Breast epithelium (tissue), 4 donors: ENCODE results near the gene SOX1. TPM values are rescaled to one million over a fixed set of nuclear protein-coding genes. Genes with fewer than 3 reads are reported as not detected.

ENCODE experiments used
- DNase-seq, 2 donors: peaks; one replicate each; pipeline ENCODE4 v3.0.0-alpha.2; 2019; ENCODE audit warnings: low spot score in 2 of 2
- H3K27ac ChIP-seq, 2 donors: fragments of 200-600 bp; sonication (generic) in 1 of 2; one replicate each; pipeline ENCODE4 v1.5.1; 2016 to 2019; ENCODE audit warnings: mild to moderate bottlenecking in 1 of 2
- H3K27me3 ChIP-seq, 2 donors: fragments of 200-600 bp; sonication (generic) in 1 of 2; one replicate each; pipeline versions ENCODE4 v1.5.1 to v1.6.0; 2017 to 2019; ENCODE audit warnings: control low read depth in 1 of 2, mild to moderate bottlenecking in 1 of 2
- H3K36me3 ChIP-seq: fragments of 200-600 bp; one replicate; pipeline ENCODE4 v1.5.1; 2019
- H3K4me1 ChIP-seq, 2 donors: fragments of 200-600 bp; sonication (generic); one replicate each; pipeline ENCODE4 v1.5.1; 2016 to 2019; ENCODE audit warnings: control low read depth in 1 of 2
- H3K4me3 ChIP-seq, 3 donors: fragments of 200-600 bp; sonication (generic); 1 replicate in 2 of 3; 2 replicates in 1 of 3; pipeline ENCODE4 v1.5.1; 2016 to 2019; ENCODE audit warnings: mild to moderate bottlenecking in 3 of 3, moderate library complexity in 2 of 3
- H3K9me3 ChIP-seq, 2 donors: fragments of 200-600 bp; sonication (generic) in 1 of 2; one replicate each; pipeline ENCODE4 v1.5.1; 2016 to 2019; ENCODE audit warnings: control low read depth in 1 of 2
- CTCF ChIP-seq, 3 donors: fragments of 450-650 bp; IDR thresholded peaks; one replicate each; pipeline ENCODE4 v1.5.1; 2016 to 2017; ENCODE audit warnings: antibody characterized with exemption in 3 of 3, mild to moderate bottlenecking in 3 of 3, moderate library complexity in 3 of 3
- POLR2A ChIP-seq: fragments of 450-650 bp; IDR thresholded peaks from one replicate; pipeline ENCODE4 v1.6.1; 2016; ENCODE audit warnings: antibody characterized with exemption, mild to moderate bottlenecking, moderate library complexity
- POLR2AphosphoS5 ChIP-seq, 3 donors: sonication (generic); formaldehyde crosslinking; IDR thresholded peaks; one replicate each; pipeline ENCODE4 v1.6.1; 2017; ENCODE audit warnings: antibody characterized with exemption in 3 of 3
- intact Hi-C: fragments of 100-400 bp; cut with DNase I; formaldehyde crosslinking; loops from one replicate; pipeline ENCODE4 v1.15.1; 2023; ENCODE audit warnings: low total_unique reads
- total RNA-seq, 3 donors: library from RNA; depleted of rRNA; stranded (reverse); fragments of >200 nt; gene quantifications; one replicate each; pipeline ENCODE4 v1.1.0, GENCODE V29; 2016

SOX1 gene
- total RNA-seq, 3 donors from 2014 or later, result not detected

GRCh38 chr13:112119192-112120030, 52.5 kb downstream of the SOX1 start:
- DNase-seq, result no peak
- Histone ChIP-seq H3K27me3 (peaks cover 0 to 45% of the 10 kb centered on the region in 2 donors), H3K4me1 (no peaks in the 10 kb centered on the region), H3K36me3 (no peaks in the 10 kb centered on the region), H3K9me3 (no peaks in the 10 kb centered on the region), H3K27ac (no peak overlapping the region), H3K4me3 (no peak overlapping the region)
- no peak for TF ChIP-seq POLR2A
- TF ChIP-seq POLR2AphosphoS5 (IDR thresholded peaks at IDR 0.05), result no peak
- TF ChIP-seq CTCF (IDR thresholded peaks at IDR 0.05), result no peak
- intact Hi-C loops, result no loop called here

GRCh38 chr13:112120031-112120373, 53.1 kb downstream of the SOX1 start:
- TF ChIP-seq CTCF (IDR thresholded peaks at IDR 0.05), result no peak
- TF ChIP-seq POLR2A, result no peak
- no peak for TF ChIP-seq POLR2AphosphoS5 (IDR thresholded peaks at IDR 0.05)
- Histone ChIP-seq H3K27me3 (peaks cover 0 to 42% of the 10 kb centered on the region in 2 donors), H3K36me3 (no peaks in the 10 kb centered on the region), H3K27ac (no peak overlapping the region), H3K4me3 (no peak overlapping the region), H3K4me1 (no peaks in the 10 kb centered on the region), H3K9me3 (no peaks in the 10 kb centered on the region)
- intact Hi-C loops, result no loop called here
- DNase-seq, result no peak
